ENCODE measurements around the gene DRD2.

DNA sequence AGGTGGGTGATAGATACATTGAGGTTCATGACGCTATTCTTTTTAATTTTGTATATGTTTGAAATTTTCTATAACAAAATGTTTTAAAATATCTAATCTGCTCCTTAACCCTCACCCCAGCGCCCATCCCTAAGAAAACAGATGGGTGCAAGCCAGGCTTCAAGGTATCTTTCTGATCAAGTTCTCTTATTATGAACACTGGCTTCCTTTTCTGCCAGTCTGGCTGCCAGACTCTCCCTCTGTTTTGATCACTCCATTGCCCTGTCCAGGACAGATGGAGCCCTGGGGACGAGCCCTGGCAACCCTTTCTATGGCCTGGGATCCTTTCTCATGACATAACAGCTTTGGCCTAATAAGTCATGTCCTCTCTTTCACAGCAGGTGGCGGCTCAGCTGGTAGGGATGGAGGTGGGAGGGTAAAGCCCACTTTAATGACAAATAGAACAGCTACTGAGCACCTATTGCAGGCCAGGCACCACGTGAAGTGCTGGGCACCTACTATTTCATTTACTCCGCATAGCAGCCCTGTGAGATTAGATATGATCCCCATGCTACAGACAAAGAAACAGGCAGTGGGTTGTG is 38.4 kb downstream of the DRD2 start:
- TF ChIP-seq YY1 (IDR thresholded peaks at IDR 0.05; ENCODE audit: insufficient read depth, insufficient read length) = no peak
- TF ChIP-seq ZNF274 (IDR thresholded peaks at IDR 0.05; ENCODE audit: low read depth, low read length) = no peak
- no peak for TF ChIP-seq SUZ12 (IDR thresholded peaks at IDR 0.05; ENCODE audit: extremely low read depth, insufficient read depth, insufficient read length)
